Right hindlimb (tissue), 1 donor: Measurements from ENCODE around the gene QPCTL.
"Not testable (repeated sequence)": the region's sequence is repeated elsewhere in the genome, so short reads cannot be mapped to it uniquely, and the experiment has no call there.

Source experiments
- DNase-seq: peaks from one replicate; pipeline ENCODE4 v3.0.0-alpha.2; 2018

Gene QPCTL

GRCh38 chr19:45717983-45718650 lies 25.7 kb downstream of the QPCTL start:
- no peak for DNase-seq

GRCh38 chr19:45720065-45720464 lies 27.6 kb downstream of the QPCTL start:
- DNase-seq, result not testable (repeated sequence)

- not testable (repeated sequence) for DNase-seq
Measured at GRCh38 chr19:45728683-45729082, 36.2 kb downstream of the QPCTL start.

- DNase-seq, result no peak
Measured at GRCh38 chr19:45729800-45730290, 37.4 kb downstream of the QPCTL start.

- DNase-seq, result peak; percentile 98
Measured at GRCh38 chr19:45730368-45731288, 38.2 kb downstream of the QPCTL start, which contains the start of gene FBXO46. Gene FBXO46 (minus strand): TSS chr19:45730896. CDS start chr19:45713495, 17,401 bp downstream.

DNA sequence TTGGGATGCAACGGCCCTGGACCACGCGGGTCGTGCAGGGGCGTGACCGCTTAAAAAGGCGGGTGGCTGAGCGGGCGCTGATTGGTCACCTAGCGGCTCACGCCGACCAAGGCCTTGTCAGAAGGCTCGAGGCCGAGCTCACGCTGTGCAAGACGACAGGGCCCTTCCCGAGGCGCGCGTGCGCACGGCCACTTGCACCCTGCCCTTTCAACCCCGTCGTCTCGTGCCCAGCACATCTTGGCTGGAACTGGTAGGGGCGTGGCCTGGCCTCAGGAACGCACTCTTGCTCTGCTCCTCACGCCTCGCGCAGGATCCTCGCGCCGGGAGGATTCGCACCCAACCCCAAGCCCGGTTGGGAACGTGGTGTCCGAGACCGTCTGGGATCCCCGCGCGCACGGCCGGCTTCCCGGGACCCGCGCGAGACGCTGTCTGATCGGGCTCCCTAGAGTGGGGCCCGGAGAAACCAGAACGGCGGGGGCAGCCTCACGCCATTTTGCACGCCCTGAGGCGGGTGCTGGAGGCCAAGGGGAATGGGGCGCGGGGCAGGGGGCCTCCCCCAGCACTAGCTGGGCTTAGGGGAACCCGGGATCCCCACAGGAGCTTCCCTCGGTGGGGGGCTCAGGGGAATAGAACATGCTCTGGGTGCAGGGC lies 40.8 kb downstream of the QPCTL start, which contains the start of gene MEIOSIN:
MEIOSIN (plus strand) TSS at position 280 of the 651 bp plus-strand sequence. CDS start 1,938 bp downstream, outside the sequence.
- no peak for DNase-seq

DNA sequence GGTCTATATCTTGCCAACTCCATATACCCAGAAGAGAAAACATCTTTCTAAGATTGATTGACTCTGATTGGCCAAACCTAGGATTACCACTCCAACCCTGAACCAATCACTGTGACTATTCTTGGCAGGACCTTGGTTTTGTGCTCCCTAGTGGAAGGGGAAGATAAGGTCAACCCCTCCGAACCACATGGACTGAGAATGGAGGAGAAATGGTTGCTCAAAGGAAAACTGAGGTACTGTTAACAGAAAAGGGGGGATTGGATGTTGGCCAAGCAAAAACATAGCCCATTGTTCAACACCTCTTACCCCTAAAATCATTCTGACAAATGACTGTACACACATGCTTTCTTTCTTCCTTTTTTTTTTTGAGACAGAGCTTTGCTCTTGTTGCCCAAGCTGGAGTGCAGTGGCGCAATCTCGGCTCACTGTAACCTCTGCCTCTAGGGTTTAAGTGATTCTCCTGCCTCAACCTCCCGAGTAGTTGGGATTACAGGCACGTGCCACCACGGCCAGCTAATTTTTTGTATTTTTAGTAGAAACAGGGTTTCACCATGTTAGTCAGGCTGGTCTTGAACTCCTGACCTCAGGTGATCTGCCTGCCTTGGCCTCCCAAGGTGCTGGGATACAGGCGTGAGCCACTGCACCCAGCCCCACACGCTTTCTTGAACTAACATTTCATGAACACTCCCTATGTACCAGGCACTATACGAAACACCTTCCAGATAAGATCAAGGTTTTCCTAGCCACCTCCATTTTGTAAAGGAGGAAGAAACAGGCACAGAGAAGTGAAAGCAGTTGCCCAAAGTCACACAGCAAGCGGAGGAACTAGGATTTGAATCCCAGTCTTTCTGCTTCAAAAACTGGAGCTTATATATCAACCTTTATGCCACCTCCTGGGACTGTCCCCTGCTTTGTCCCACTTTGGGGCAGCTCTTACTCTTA lies 47.3 kb downstream of the QPCTL start:
- DNase-seq, result no peak

DNA sequence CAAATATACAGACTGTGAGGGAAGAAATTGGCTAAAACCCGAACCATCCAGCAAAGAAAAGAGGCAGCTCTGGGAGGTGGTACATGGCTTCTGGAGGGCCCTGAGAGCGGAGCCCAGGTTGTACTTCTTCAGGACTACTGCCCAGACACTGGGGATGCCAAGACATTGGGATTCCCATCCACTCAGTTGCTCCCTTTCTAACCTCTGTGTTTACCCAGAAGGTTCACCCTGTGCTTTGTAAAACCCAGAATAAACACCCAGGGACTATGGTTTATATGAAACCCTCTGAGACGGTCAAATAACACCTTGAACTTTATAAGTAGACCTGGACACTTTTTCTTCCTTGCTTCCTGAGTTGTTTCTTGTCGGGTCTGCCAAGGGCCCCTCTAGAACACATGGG lies 50.5 kb downstream of the QPCTL start:
- no peak for DNase-seq

GRCh38 chr19:45745606-45746005 lies 53.1 kb downstream of the QPCTL start:
- no peak for DNase-seq

GRCh38 chr19:45746866-45747265 lies 54.4 kb downstream of the QPCTL start:
- no peak for DNase-seq

- no peak for DNase-seq
Measured at GRCh38 chr19:45747513-45747912, 55.0 kb downstream of the QPCTL start.

DNA sequence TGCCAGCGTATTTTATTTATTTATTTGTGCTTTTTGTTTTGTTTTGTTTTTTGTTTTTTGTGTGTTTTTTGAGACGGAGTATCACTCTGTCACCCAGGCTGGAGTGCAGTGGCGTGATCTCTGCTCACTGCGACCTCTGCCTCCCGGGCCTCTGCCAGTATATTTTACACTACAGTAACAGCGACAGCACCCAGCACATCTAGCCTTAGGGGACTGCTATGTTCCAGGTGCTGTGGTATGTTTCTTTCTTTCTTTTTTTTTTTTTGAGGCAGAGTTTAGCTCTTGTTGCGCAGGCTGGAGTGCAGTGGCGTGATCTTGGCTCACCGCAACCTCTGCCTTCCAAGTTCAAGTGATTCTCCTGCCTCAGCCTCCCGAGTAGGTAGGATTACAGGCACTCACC lies 59.0 kb downstream of the QPCTL start:
- DNase-seq, result not testable (repeated sequence)

- no peak for DNase-seq
Measured at GRCh38 chr19:45752639-45753038, 60.2 kb downstream of the QPCTL start.

DNA sequence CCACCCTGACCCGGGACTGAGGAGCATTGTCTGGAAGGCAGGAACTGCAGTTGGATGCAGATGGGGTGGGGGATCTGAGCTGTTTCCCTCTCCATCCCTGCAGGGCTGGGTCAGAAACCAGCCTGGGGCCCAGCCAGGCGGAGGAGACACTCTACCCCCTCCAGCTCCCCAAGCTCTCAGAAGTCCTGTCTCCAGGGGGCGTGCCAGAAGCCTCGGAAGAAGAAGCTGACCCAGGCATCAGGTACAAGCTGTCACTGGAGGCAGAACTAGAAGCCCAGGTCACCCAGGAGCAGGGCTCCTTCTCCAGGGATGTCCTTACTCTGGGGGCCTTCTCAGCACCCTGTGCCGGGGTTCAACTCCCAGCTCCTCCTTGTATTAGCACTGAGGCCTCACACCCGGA lies 61.1 kb downstream of the QPCTL start:
- DNase-seq, result no peak
